GM12878 (cell line): Measurements from ENCODE around the gene SYNGAP1. TPM values are rescaled to one million over a fixed set of nuclear protein-coding genes. Genes with fewer than 3 reads are reported as not detected.

Experiments
- BCL11A ChIP-seq: IDR thresholded peaks from 2 replicates; pipeline ENCODE4 v1.6.1; 2011; ENCODE audit warnings: low read depth, low read length
- BHLHE40 ChIP-seq, 2 experiments: fragments of 450-650 bp in 1 of 2; IDR thresholded peaks; 2 replicates each; pipeline ENCODE4 v1.6.1; 2011 to 2017; ENCODE audit warnings: low read depth in 2 of 2, borderline replicate concordance in 1 of 2, improper control_type of control experiment in 1 of 2, low read length in 1 of 2, mild to moderate bottlenecking in 1 of 2
- CBX5 ChIP-seq: sonication (generic); IDR thresholded peaks from 2 replicates; pipeline ENCODE4 v1.6.1; 2016; ENCODE audit warnings: low read depth, moderate library complexity, mild to moderate bottlenecking, inconsistent platforms
- ESRRA ChIP-seq: IDR thresholded peaks from 2 replicates; pipeline ENCODE4 v1.6.1; 2012; ENCODE audit warnings: mild to moderate bottlenecking, low read length, improper control_type of control experiment
- EZH2 ChIP-seq: IDR thresholded peaks from 2 replicates; pipeline ENCODE4 v1.6.1; 2012; ENCODE audit warnings: low read depth, mild to moderate bottlenecking, control low read depth, inconsistent platforms, low read length, borderline replicate concordance; ENCODE audit not compliant: control insufficient read depth
- FOXK2 ChIP-seq: fragments of 450-650 bp; IDR thresholded peaks from 2 replicates; pipeline ENCODE4 v1.6.1; 2017; ENCODE audit warnings: mild to moderate bottlenecking, moderate library complexity
- FOXM1 ChIP-seq: IDR thresholded peaks from 2 replicates; pipeline ENCODE4 v1.6.1; 2012; ENCODE audit warnings: low read depth, mild to moderate bottlenecking, inconsistent platforms, low read length, moderate library complexity
- GATAD2B ChIP-seq: fragments of 450-650 bp; conservative IDR thresholded peaks from 2 replicates; pipeline ENCODE4 v1.6.1; 2017; ENCODE audit warnings: low read depth, mild to moderate bottlenecking, moderate library complexity
- IKZF1 ChIP-seq: fragments of 450-650 bp; conservative IDR thresholded peaks from 2 replicates; pipeline ENCODE4 v1.6.1; 2017; ENCODE audit warnings: antibody characterized with exemption, mild to moderate bottlenecking
- MEF2B ChIP-seq: fragments of 450-650 bp; IDR thresholded peaks from 2 replicates; pipeline ENCODE4 v1.6.1; 2018; ENCODE audit warnings: mild to moderate bottlenecking, moderate library complexity; ENCODE audit not compliant: partially characterized antibody, poor library complexity, severe bottlenecking
- MYC ChIP-seq: IDR thresholded peaks from 2 replicates; pipeline ENCODE4 v1.6.1; 2011; ENCODE audit warnings: mild to moderate bottlenecking, low read length, moderate library complexity, inconsistent platforms; ENCODE audit not compliant: insufficient read depth, insufficient replicate concordance, insufficient read length, severe bottlenecking
- NFYB ChIP-seq: IDR thresholded peaks from 2 replicates; pipeline ENCODE4 v1.6.1; 2011; ENCODE audit warnings: low read depth, mild to moderate bottlenecking, low read length, improper control_type of control experiment, moderate library complexity; ENCODE audit not compliant: insufficient read depth
- NRF1 ChIP-seq: conservative IDR thresholded peaks from 2 replicates; pipeline ENCODE4 v1.6.1; 2011; ENCODE audit warnings: mild to moderate bottlenecking, low read depth, low read length, improper control_type of control experiment
- SMARCA5 ChIP-seq: fragments of 450-650 bp; IDR thresholded peaks from 2 replicates; pipeline ENCODE4 v1.6.1; 2017; ENCODE audit warnings: mild to moderate bottlenecking
- SREBF2 ChIP-seq: IDR thresholded peaks from 2 replicates; pipeline ENCODE4 v1.6.1; 2012; ENCODE audit warnings: mild to moderate bottlenecking, low read length
- polyA plus RNA-seq, 11 experiments: library from polyadenylated mRNA; depleted of rRNA in 4 of 11; unstranded in 6 of 11; stranded (reverse) in 5 of 11; fragments of >200 nt; fragmentation: Nextera tagmentation in 4 of 11; fragmentation: Illumina TruSeq in 1 of 11; extraction: Ambion mirVana in 4 of 11; extraction: Trizol in 1 of 11; gene quantifications; 1 replicate in 1 of 11; 2 replicates in 10 of 11; pipeline versions ENCODE4 v1.2.1 to v1.2.3, GENCODE V29; 2011 to 2016; ENCODE audit warnings: inconsistent platforms in 2 of 11, missing spikeins in 2 of 11, low read depth in 1 of 11
- total RNA-seq, 4 experiments: library from RNA; depleted of rRNA in 3 of 4; stranded (reverse); fragments of >200 nt in 3 of 4; fragmentation: Illumina TruSeq in 1 of 4; extraction: Trizol in 1 of 4; gene quantifications; 2 replicates each; pipeline versions ENCODE4 v1.2.1 to v1.2.3, GENCODE V29; 2013 to 2021
- TF ChIP-seq, protein P1 (sequence below): IDR thresholded peaks from 2 replicates; pipeline ENCODE4 v1.6.1; 2011; ENCODE audit warnings: mild to moderate bottlenecking, low read depth, low read length, moderate library complexity; ENCODE audit not compliant: insufficient replicate concordance
- TF ChIP-seq, protein P2 (sequence below): fragments of 450-650 bp; IDR thresholded peaks from 2 replicates; pipeline ENCODE4 v1.6.1; 2017; ENCODE audit warnings: mild to moderate bottlenecking, low read depth, inconsistent platforms; ENCODE audit not compliant: poor library complexity, severe bottlenecking
- TF ChIP-seq, protein P3 (sequence below): fragments of 450-650 bp; IDR thresholded peaks from 2 replicates; pipeline ENCODE4 v1.6.1; 2014; ENCODE audit warnings: mild to moderate bottlenecking
- TF ChIP-seq, protein P4 (sequence below): IDR thresholded peaks from 2 replicates; pipeline ENCODE4 v1.6.1; 2011; ENCODE audit warnings: borderline replicate concordance, low read depth, mild to moderate bottlenecking, moderate library complexity, mixed read lengths, low read length; ENCODE audit not compliant: insufficient read depth; ENCODE audit errors: extremely low read length
- TF ChIP-seq, protein P5 (sequence below): fragments of 150-350 bp; IDR thresholded peaks from 2 replicates; pipeline ENCODE4 v1.6.1; 2014; ENCODE audit warnings: mild to moderate bottlenecking, low read depth, low read length
- TF ChIP-seq, protein P6 (sequence below): fragments of 450-650 bp; IDR thresholded peaks from 2 replicates; pipeline ENCODE4 v1.6.1; 2016; ENCODE audit warnings: mild to moderate bottlenecking

Gene SYNGAP1
- total and polyA plus RNA-seq, 10 of the 15 experiments (the other 5 are each of a cell fraction or from before 2014, with no cell fraction given): 0.05 to 9.2 (median 1.2) TPM

DNA sequence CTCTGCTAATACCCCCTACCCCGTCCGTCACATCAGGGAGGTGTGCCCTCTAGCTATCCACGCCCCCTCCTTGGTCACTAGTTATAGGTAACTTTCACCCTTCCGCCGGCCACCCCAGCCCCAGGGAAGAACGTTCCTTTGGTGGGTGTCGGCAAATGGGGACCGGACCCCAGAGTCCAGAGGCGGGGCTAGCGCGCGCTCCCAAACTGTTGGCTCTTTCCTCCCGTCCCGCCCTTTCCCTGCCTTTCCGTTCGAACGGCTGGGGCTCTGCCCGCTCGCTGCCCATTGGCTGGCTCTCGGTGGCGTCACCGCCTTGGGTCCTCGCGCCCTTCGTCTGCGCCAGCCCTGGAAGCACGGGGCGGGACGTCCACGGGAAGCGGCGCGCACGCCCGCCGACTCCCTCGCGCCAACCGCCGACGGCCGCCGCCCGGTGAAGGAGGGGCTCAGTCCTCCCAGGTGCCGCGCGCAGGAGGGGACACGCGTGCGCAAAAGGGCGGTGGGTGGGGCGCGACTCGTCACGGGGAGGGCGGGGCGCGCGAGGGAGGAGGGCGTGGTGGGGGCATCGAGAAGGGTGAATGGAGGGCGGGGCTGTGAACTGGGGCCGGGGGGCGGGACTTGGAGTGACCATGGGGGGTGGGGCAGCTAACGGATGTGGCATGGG is 9.7 kb upstream of the SYNGAP1 start (continued):
- TF ChIP-seq ESRRA (no peak), GATAD2B (peak; percentile 63), BHLHE40 (IDR thresholded peaks at IDR 0.05; ENCODE audit: borderline replicate concordance in 1 of 2, low read depth in 2 of 2, low read length in 1 of 2) (peak; percentile 52 to 89; a peak in 3 of 4 replicates), MYC (peak; percentile 35), NRF1 (peak; percentile 45), SREBF2 (no peak), NFYB (peak; percentile 91), EZH2 (no peak), SMARCA5 (no peak), FOXK2 (no peak), MEF2B (no peak), CBX5 (no peak), IKZF1 (peak; percentile 81), FOXM1 (no peak), BCL11A (no peak)
- TF ChIP-seq, protein P1, sequence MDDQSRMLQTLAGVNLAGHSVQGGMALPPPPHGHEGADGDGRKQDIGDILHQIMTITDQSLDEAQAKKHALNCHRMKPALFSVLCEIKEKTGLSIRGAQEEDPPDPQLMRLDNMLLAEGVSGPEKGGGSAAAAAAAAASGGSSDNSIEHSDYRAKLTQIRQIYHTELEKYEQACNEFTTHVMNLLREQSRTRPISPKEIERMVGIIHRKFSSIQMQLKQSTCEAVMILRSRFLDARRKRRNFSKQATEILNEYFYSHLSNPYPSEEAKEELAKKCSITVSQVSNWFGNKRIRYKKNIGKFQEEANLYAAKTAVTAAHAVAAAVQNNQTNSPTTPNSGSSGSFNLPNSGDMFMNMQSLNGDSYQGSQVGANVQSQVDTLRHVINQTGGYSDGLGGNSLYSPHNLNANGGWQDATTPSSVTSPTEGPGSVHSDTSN: peak; percentile 63
- TF ChIP-seq, protein P2, sequence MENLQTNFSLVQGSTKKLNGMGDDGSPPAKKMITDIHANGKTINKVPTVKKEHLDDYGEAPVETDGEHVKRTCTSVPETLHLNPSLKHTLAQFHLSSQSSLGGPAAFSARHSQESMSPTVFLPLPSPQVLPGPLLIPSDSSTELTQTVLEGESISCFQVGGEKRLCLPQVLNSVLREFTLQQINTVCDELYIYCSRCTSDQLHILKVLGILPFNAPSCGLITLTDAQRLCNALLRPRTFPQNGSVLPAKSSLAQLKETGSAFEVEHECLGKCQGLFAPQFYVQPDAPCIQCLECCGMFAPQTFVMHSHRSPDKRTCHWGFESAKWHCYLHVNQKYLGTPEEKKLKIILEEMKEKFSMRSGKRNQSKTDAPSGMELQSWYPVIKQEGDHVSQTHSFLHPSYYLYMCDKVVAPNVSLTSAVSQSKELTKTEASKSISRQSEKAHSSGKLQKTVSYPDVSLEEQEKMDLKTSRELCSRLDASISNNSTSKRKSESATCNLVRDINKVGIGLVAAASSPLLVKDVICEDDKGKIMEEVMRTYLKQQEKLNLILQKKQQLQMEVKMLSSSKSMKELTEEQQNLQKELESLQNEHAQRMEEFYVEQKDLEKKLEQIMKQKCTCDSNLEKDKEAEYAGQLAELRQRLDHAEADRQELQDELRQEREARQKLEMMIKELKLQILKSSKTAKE: no peak
- TF ChIP-seq, protein P3, sequence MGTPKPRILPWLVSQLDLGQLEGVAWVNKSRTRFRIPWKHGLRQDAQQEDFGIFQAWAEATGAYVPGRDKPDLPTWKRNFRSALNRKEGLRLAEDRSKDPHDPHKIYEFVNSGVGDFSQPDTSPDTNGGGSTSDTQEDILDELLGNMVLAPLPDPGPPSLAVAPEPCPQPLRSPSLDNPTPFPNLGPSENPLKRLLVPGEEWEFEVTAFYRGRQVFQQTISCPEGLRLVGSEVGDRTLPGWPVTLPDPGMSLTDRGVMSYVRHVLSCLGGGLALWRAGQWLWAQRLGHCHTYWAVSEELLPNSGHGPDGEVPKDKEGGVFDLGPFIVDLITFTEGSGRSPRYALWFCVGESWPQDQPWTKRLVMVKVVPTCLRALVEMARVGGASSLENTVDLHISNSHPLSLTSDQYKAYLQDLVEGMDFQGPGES: peak; percentile 71; the same call in 1 of the 2 replicates
- TF ChIP-seq, protein P4, sequence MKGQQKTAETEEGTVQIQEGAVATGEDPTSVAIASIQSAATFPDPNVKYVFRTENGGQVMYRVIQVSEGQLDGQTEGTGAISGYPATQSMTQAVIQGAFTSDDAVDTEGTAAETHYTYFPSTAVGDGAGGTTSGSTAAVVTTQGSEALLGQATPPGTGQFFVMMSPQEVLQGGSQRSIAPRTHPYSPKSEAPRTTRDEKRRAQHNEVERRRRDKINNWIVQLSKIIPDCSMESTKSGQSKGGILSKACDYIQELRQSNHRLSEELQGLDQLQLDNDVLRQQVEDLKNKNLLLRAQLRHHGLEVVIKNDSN: no peak
- TF ChIP-seq, protein P5, sequence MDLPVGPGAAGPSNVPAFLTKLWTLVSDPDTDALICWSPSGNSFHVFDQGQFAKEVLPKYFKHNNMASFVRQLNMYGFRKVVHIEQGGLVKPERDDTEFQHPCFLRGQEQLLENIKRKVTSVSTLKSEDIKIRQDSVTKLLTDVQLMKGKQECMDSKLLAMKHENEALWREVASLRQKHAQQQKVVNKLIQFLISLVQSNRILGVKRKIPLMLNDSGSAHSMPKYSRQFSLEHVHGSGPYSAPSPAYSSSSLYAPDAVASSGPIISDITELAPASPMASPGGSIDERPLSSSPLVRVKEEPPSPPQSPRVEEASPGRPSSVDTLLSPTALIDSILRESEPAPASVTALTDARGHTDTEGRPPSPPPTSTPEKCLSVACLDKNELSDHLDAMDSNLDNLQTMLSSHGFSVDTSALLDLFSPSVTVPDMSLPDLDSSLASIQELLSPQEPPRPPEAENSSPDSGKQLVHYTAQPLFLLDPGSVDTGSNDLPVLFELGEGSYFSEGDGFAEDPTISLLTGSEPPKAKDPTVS: no peak
- TF ChIP-seq, protein P6, sequence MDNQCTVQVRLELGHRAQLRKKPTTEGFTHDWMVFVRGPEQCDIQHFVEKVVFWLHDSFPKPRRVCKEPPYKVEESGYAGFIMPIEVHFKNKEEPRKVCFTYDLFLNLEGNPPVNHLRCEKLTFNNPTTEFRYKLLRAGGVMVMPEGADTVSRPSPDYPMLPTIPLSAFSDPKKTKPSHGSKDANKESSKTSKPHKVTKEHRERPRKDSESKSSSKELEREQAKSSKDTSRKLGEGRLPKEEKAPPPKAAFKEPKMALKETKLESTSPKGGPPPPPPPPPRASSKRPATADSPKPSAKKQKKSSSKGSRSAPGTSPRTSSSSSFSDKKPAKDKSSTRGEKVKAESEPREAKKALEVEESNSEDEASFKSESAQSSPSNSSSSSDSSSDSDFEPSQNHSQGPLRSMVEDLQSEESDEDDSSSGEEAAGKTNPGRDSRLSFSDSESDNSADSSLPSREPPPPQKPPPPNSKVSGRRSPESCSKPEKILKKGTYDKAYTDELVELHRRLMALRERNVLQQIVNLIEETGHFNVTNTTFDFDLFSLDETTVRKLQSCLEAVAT: no peak
